ENCODE measurements around the gene PTGER3. TPM values are rescaled to one million over a fixed set of nuclear protein-coding genes. Genes with fewer than 3 reads are reported as not detected.

PTGER3 gene
- 96.0 and 107 TPM in 2 replicates for total RNA-seq (2021)
- percentile 92 among the genes with signal in this experiment for Bru-seq, nascent RNA
- percentile 94 among the genes with signal in this experiment for BruChase-seq, experiment 1, labeled RNA remaining after a 2-hour chase
- percentile 86 among the genes with signal in this experiment for BruChase-seq, experiment 2, labeled RNA remaining after a 6-hour chase
- long read RNA-seq, full-length matches to known transcripts, result 245 of 278 reads
- long read RNA-seq, partial matches to known transcripts, result 2 of 278 reads
- long read RNA-seq, other reads (novel, unspliced or antisense), result 31 of 278 reads

DNA sequence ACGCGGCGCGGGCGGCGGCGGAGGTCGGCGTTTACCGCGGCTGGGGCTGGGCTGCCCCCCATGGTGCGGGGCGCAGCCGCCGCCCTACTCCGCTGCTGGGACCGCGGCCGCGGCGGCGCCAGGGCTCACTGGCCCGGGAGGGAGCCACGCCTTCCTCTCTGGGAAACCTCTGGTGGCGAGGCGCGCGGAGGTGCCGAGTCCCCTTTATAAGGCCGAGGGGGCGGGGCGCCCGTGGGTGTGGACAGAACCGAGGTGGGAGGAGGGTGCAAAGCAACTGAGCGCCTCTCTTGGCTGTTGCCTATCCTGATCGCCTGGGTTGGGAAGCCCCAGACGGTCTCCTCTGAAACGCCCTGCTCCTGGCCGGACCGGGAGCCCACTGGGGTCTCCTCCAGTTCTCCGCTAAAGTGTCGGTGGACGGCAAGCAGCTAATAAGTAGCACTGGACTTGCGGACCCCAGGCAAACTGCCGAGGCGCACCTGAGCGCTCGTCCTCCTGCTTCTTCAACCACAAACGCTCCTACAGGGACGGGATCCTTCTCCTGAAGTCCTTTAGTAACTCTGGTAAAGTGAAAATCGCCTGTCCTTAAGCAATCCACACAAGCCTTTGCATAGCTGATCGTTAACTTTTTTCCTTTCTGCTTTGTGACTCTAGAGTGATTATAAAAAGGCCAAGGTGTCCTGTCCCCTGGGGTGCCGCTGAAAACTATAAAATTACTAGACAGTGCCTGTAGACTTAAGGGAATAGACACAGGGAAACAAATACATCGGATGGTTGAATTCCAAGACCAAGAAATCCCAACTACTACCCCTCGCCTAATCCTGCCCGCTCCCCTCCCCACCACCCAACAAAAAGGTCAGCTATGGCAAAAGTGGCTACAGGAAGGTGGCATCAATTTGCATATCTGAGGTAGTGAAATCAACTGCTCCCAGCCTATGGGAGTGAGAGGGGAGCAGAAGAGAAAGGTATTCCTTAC is at the start of gene PTGER3:
PTGER3 (minus strand) TSS at position 182 of the 973 bp plus-strand sequence. CDS start 239 bp downstream, outside the sequence.
- no peaks in the 10 kb centered on the region for H3K27me3 ChIP-seq (replicated peaks; ENCODE audit: insufficient read depth, low read depth, low read length, poor library complexity)
- intact Hi-C loops (cut with micrococcal nuclease; ENCODE audit: unreplicated experiment), result loop anchor here (2.0 to 10.0 kb wide), 4 partner anchors 311 to 613 kb away; no protein-coding TSS in a partner anchor
- CTCF ChIA-PET, result no interaction called here
- H3K27ac ChIP-seq (ENCODE audit: low read depth, low read length, poor library complexity, severe bottlenecking), result peak within 1 kb of the TSS; percentile 79
- H3K4me3 ChIP-seq (ENCODE audit: low read depth, low read length, poor library complexity, severe bottlenecking), result peak within 1 kb of the TSS; percentile 85
- DNase-seq (ENCODE audit: low spot score), result peak; percentile 97
- TF ChIP-seq, protein P1, sequence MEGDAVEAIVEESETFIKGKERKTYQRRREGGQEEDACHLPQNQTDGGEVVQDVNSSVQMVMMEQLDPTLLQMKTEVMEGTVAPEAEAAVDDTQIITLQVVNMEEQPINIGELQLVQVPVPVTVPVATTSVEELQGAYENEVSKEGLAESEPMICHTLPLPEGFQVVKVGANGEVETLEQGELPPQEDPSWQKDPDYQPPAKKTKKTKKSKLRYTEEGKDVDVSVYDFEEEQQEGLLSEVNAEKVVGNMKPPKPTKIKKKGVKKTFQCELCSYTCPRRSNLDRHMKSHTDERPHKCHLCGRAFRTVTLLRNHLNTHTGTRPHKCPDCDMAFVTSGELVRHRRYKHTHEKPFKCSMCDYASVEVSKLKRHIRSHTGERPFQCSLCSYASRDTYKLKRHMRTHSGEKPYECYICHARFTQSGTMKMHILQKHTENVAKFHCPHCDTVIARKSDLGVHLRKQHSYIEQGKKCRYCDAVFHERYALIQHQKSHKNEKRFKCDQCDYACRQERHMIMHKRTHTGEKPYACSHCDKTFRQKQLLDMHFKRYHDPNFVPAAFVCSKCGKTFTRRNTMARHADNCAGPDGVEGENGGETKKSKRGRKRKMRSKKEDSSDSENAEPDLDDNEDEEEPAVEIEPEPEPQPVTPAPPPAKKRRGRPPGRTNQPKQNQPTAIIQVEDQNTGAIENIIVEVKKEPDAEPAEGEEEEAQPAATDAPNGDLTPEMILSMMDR (conservative IDR thresholded peaks at IDR 0.05; ENCODE audit: low read depth, low read length), result no peak
- TF ChIP-seq EZH2 (IDR thresholded peaks at IDR 0.05; ENCODE audit: borderline replicate concordance, low read depth, low read length, poor library complexity, severe bottlenecking), result no peak
- H3K36me3 ChIP-seq (ENCODE audit: insufficient read depth, low read length, poor library complexity, severe bottlenecking), result peaks cover 5% of the 10 kb centered on the region
- peaks cover 36% of the 10 kb centered on the region for H3K4me1 ChIP-seq (ENCODE audit: insufficient read depth, low read length, poor library complexity, severe bottlenecking)
- TSS peak; percentile 65 for BruUV-seq (replicated peaks)
- POLR2A ChIA-PET (ENCODE audit: low non-redundant PET), result interaction anchor here (0.6 kb wide), 2 partner anchors 11 to 26 kb away, joined by 3 to 4 read pairs; no protein-coding TSS in a partner anchor
- H3K9me3 ChIP-seq (ENCODE audit: low read depth, low read length, poor library complexity, severe bottlenecking), result no peaks in the 10 kb centered on the region

DNA sequence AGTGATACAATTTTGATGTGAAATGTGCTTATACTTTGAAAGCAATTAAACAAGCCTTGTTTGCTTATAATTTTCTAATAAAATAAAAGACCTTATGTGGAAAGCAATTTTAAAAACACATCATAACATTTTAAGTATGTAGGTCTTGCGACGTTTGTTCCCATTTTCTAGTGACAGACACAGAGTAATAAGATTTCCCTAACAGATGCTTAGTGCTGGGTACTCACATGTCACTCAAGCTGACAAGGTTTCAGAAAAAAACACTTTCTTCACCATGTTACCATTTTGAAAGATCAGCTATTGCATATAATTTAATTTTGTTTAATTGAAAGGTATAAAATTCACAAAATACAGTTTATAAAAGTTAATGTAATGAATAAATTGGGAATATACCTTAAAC is 47.3 kb upstream of the PTGER3 start:
- Histone ChIP-seq H3K27me3 (replicated peaks; ENCODE audit: insufficient read depth, low read depth, low read length, poor library complexity) (no peaks in the 10 kb centered on the region), H3K36me3 (ENCODE audit: insufficient read depth, low read length, poor library complexity, severe bottlenecking) (no peaks in the 10 kb centered on the region), H3K4me1 (ENCODE audit: insufficient read depth, low read length, poor library complexity, severe bottlenecking) (no peaks in the 10 kb centered on the region), H3K9me3 (ENCODE audit: low read depth, low read length, poor library complexity, severe bottlenecking) (no peaks in the 10 kb centered on the region), H3K27ac (ENCODE audit: low read depth, low read length, poor library complexity, severe bottlenecking) (no peak overlapping the region), H3K4me3 (ENCODE audit: low read depth, low read length, poor library complexity, severe bottlenecking) (no peak overlapping the region)
- TF ChIP-seq, protein P1 (conservative IDR thresholded peaks at IDR 0.05; ENCODE audit: low read depth, low read length), result no peak
- TF ChIP-seq EZH2 (IDR thresholded peaks at IDR 0.05; ENCODE audit: borderline replicate concordance, low read depth, low read length, poor library complexity, severe bottlenecking), result no peak
- ChIA-PET POLR2A (ENCODE audit: low non-redundant PET) (no interaction called here), CTCF (no interaction called here)
- no TSS peak for BruUV-seq (replicated peaks)
- intact Hi-C loops (cut with micrococcal nuclease; ENCODE audit: unreplicated experiment), result loop anchor here (5.0 kb wide), 2 partner anchors 427 to 942 kb away; no protein-coding TSS in a partner anchor
- no peak for DNase-seq (ENCODE audit: low spot score)

DNA sequence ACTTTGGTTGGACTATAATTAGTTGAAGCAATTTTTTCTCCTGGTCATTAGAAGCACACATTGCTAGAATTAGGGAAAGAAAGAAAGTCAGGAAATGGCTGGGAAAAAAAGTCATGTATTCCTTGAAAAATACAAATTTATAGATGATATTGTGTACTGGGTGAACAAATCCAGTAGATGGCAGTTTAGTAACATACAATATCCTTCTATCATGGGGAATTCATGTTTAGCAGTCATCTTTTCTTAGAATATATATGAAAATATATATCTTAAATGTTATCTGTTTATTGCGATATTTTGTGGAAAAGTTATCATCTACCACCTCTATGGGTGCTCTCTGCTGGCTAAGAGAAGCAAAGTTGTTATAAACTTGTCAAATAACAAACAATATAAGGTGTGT is 46.3 kb upstream of the PTGER3 start:
- H3K27ac ChIP-seq (ENCODE audit: low read depth, low read length, poor library complexity, severe bottlenecking), result no peak overlapping the region
- no peak overlapping the region for H3K4me3 ChIP-seq (ENCODE audit: low read depth, low read length, poor library complexity, severe bottlenecking)
- peak; percentile 38 for DNase-seq (ENCODE audit: low spot score)
- H3K4me1 ChIP-seq (ENCODE audit: insufficient read depth, low read length, poor library complexity, severe bottlenecking), result no peaks in the 10 kb centered on the region
- POLR2A ChIA-PET (ENCODE audit: low non-redundant PET), result no interaction called here
- no TSS peak for BruUV-seq (replicated peaks)
- no peaks in the 10 kb centered on the region for H3K9me3 ChIP-seq (ENCODE audit: low read depth, low read length, poor library complexity, severe bottlenecking)
- no peaks in the 10 kb centered on the region for H3K27me3 ChIP-seq (replicated peaks; ENCODE audit: insufficient read depth, low read depth, low read length, poor library complexity)
- CTCF ChIA-PET, result no interaction called here
- TF ChIP-seq EZH2 (IDR thresholded peaks at IDR 0.05; ENCODE audit: borderline replicate concordance, low read depth, low read length, poor library complexity, severe bottlenecking), result no peak
- TF ChIP-seq, protein P1 (conservative IDR thresholded peaks at IDR 0.05; ENCODE audit: low read depth, low read length), result peak; percentile 58
- no peaks in the 10 kb centered on the region for H3K36me3 ChIP-seq (ENCODE audit: insufficient read depth, low read length, poor library complexity, severe bottlenecking)
- intact Hi-C loops (cut with micrococcal nuclease; ENCODE audit: unreplicated experiment), result no loop called here
